ENCODE results near the gene SMIM12.

Gene SMIM12

GRCh38 chr1:34874296-34874952 is 14.9 kb upstream of the SMIM12 start:
- no peak for DNase-seq

GRCh38 chr1:34872133-34872503 is 12.6 kb upstream of the SMIM12 start:
- peak in 1 of 51 donors; percentile 39 for DNase-seq

- no peak for DNase-seq
These were observed 12.0 kb upstream of the SMIM12 start for GRCh38 chr1:34871443-34872132.

- DNase-seq = peak in 25 of 51 donors; percentile 12 to 66 (median 36)
These were observed 10.8 kb upstream of the SMIM12 start for GRCh38 chr1:34870395-34870794.

GRCh38 chr1:34869760-34870159 is 10.2 kb upstream of the SMIM12 start:
- DNase-seq = no peak

GRCh38 chr1:34868230-34869049 is 8.9 kb upstream of the SMIM12 start:
- no peak for DNase-seq

DNA sequence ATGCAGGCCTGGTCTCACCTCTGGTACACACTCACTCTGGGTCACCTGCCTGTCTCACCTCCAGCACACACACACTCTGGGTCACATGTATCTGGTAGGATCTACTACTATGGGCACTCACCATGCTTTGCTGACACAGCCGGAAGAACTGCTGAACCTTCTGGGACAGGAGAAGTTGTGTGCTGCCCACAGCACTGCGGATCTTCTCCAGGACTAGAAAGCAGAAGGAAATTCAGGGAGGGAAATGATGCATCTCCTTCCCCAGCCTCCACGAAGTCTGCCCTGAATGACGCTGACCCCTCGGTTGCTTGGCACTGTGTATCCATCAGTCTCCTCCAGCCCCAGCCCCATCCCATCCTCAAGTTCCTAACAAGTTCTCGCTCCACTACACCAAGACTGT is 7.9 kb upstream of the SMIM12 start:
- DNase-seq = peak in 2 of 51 donors; percentile 11 to 19

GRCh38 chr1:34866762-34867109 is 7.2 kb upstream of the SMIM12 start:
- DNase-seq = no peak

DNA sequence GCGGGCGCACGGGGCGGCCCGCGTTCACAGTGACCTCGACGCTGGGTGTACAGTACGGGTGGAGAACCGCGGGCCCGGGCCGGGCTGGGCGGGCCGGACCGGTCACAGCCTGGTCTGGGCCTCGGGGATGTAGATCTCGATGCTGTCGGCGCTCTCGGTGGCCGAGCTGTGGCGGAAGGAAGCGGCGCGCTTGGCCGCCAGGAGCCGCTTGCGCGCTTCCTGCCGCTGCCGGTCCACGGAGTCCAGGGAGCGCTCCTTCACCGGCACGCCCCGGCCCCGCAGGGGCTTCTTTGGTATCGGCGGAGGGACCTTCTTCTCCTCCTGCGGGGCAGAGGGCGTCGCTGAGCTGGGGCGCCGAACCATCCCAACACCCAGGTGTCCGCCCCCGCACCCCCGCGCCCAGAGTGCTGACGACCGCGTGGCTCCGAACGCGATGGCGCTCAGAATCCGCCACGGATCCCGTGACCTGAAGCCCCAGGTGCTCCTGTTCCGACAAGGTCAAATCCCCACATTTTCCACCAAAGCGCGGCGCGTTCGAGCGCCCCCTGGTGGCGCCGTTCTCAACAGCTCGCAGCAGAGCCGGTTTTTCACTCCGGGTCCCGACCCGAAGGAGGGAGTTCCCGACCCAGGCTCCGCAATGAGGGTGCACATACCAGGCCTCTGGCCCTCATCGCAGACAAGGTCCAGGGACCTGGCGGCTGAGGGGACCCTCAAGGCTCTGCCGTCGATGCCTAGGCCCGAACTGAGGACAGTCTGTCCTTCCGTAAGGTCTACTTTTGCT is 6.6 kb upstream of the SMIM12 start:
- DNase-seq = peak in 48 of 51 donors; percentile 10 to 85 (median 62)

DNA sequence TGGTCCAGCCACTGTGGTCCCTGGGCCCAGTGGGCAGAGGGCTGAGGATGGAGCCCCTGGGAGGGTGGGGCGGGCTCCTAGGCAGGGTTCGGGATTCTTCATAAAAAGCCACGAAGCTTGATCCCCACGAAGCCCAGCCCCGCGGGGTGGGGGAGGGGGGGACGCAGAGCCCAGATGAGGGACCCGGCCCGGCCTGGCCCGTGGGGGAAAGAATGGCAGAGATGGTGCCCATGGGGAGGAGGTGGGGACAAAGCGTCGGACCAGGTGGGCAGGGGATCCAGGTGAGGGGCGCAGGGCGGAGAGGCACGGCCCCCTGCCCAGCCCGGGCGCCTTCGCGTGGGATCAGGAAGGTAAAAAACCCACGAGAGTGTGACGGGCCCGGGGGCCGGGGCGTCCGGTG is 6.0 kb upstream of the SMIM12 start:
- DNase-seq = no peak

- no peak for DNase-seq
These were observed 5.2 kb upstream of the SMIM12 start for GRCh38 chr1:34864759-34865158.

- DNase-seq = no peak
These were observed 4.0 kb upstream of the SMIM12 start for GRCh38 chr1:34863501-34863900.

DNA sequence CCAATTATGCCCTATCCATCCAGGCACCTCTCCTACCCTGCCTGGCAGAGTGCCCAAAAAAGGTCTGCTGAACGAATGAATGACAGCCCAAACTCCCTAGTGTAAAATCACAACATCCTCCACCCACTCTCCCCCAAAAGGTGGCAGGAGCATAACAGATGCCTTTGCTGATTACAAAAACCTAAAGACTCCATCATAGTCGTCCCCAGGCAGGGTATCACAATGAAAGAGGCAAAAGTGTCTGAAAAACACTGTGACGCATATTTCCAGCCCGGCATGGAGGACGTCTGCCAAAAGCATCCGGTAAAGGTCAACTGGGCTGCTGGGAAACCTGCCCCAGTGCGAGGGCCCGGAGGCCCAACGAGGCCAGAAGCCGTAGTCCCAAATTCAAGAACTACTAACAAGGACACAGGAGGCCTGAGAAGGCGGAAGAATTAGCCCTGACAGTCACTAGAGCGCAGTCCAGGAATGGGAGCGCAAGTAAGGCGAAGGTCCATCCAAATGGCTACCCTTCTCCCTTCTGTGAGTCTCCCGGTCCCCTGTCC is 576 bp downstream of the SMIM12 start:
- DNase-seq = peak in 7 of 51 donors; percentile 13 to 49 (median 38)

DNA sequence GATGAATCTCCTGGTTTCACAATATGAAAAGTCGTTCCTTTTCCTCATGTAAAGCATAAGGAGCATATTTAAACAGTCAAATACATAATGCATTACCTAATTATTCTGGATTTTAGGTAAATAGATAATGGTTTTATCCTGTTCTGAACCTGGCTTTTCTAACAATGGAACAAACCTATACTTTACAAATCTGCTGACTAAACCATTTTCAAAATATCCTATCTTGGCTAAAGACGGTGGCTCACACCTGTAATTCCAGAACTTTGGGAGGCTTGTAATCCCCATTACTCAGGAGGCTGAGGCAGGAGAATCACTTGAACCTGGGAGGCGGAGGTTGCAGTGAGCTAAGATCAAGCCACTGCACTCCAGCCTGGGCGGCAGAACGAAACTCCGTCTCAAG is 2.9 kb downstream of the SMIM12 start:
- DNase-seq = no peak

DNA sequence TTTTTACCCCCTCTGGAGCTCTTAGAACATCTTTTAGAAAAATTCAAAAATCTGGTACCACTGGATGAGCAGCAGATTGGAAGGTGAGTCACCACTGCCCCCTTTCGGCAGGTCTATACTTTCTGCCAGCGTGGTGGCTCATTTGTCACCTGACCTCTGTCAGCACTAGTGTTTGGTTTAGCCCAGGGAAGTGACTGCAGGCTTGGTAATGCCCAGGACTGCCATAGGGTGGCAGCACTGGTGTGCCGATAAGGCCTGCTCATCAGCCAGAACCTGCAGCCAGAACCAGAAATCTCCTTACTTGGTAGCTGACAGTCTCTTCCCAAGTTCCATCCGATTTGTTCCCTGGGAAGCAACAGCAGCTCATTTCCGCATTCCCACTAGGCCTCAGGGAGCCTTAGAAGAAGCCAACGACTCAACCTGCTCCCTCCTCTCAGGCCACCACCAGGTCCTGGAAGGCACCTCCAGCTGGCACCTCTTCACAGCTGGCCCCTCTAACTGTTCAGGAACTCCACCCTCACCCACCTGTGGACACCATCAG is 6.8 kb downstream of the SMIM12 start:
- peak in 49 of 51 donors; percentile 5 to 90 (median 78) for DNase-seq

- DNase-seq = peak in 24 of 51 donors; percentile 2 to 67 (median 30)
These were observed 8.0 kb downstream of the SMIM12 start for GRCh38 chr1:34851431-34852105.

DNA sequence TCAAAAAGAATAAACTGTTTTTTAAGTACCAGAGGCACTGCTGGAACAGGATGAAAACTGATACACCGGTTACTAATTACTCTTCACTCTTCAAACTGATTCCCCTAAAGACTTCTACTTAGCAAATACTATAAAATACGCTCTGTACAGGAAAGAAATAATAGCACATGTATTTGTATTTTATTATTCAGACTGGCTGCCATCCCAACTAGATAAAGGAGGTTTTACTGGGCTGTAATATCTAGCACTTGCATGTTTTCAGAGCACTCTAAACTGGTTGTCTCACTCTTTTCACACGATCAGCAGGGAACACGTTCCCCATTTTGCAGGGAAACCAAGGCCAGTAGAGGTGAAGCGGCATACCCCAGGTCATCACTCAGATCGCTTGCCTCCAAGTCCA is 9.2 kb downstream of the SMIM12 start:
- DNase-seq = no peak

DNA sequence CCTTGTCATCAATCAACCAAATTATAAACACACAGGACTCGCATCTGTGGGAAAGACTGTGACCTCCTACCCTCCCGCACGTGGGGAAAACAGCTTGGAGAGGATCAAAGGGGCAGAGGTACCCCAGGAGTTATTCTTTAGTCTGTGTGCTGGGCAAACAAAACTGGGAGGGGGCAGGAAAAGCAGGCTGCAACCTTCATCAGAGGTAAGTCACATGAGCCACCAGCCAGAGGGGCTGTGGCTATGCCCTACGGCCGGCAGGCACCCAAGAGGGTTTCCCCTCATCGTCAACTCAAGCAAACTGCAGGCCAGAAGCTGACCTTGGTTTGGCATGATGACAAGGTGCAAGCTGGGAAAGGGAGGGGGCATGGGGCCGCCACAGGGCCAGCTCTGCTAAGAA is 12.5 kb downstream of the SMIM12 start:
- DNase-seq = no peak

DNA sequence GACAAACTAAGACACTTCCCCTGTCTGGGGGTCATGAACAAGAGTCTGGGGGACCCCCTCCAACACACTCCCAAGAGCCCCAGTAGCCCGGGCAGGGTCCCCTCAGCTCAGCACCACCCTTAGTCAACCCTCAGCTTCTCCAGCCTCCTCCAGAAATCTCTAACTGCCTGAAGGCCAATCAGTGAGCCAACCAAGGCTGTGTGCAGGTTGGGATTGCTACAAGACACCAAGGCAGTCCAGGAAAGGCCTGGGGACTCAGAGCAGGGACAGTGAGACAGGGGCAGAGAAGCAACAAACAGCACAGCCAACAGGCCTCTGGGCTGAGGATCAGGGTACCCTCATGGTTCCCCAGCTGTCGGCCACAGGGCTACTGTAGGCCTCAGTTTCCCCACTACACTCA is 13.3 kb downstream of the SMIM12 start:
- DNase-seq = no peak

GRCh38 chr1:34845131-34845901 is 14.2 kb downstream of the SMIM12 start:
- DNase-seq = no peak

Data from hypothalamus (tissue), 51 donors.